Daoy (cell line): ENCODE data around the gene KRTAP12-3. TPM values are rescaled to one million over a fixed set of nuclear protein-coding genes. Genes with fewer than 3 reads are reported as not detected.
"Not testable (repeated sequence)": the region's sequence is repeated elsewhere in the genome, so short reads cannot be mapped to it uniquely, and the experiment has no call there.

Source experiments
- DNase-seq: peaks from one replicate; pipeline ENCODE4 v3.0.0-alpha.2; 2015; ENCODE audit warnings: low read depth
- total RNA-seq: library from RNA; depleted of rRNA; stranded (reverse); fragments of >200 nt; shearing (Covaris generic); gene quantifications from 2 replicates; pipeline ENCODE4 v1.2.3, GENCODE V29; 2014

The KRTAP12-3 gene
- total RNA-seq, 1 experiment from 2014 or later: not detected

DNA sequence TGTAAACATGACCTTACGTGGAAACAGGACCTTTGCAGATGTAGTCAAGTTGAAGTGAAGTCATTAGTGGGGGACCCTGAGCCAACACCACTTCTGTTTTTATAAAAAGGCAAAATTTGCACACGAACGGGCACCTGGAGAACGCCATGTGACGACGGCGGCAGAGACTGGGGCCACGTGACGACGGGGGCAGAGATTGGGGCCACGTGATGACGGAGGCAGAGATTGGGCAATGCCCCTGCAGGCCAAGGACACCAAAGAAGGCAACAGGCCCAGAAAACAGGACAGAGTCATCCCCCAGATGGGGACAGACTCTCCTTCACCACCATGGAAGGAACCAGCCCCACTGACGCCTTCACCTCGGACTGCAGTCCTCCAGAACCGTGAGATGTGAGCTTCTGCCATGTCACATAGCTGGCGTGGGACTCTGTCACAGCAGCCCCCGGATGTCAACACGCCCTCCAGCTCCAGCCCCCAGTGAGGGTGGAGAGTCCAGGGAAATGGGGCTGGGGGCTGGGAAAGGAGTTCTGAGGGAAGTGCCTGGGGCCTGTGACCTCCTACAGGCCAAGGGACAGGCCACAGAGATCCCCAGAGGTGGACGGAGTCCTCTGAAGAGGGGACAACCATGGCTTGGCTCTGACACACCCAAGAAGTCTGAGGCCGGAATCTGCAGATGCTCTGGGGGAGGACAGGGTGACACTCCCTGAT is 7.3 kb upstream of the KRTAP12-3 start:
- DNase-seq: no peak

DNA sequence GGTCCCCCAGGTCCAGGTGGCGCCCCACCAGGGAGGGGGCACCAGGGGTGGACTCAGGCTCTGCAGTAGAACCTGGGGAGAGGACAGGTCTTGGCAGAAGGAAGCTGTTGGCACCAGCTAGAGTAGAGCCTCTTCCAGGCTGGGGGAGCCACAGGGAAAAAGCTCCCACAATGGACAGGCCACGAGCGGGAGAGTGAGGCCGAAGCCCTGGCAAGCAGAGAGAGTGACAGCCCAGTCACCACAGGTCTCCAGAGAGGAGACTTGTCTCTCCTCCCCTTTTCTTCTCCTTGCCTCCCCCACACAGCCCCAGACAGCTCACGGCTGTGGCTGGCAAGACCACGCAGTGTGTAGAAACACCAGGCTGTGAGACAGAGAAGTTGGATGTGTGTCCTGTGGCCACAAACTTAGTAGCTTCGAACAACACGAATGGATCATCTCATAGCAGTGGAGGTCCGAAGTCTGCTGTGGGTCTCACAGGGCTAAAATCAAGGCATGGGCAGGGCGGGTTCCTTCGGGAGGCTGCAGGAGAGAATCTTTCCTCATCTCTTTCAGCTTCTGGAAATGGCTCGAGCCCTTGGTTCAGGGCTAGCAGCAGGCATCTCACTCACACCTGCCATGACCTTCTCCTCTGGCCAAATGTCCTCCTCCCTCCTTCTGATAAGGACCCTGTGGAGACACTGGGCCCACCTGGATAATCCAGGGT is 6.6 kb upstream of the KRTAP12-3 start:
- DNase-seq: no peak

DNA sequence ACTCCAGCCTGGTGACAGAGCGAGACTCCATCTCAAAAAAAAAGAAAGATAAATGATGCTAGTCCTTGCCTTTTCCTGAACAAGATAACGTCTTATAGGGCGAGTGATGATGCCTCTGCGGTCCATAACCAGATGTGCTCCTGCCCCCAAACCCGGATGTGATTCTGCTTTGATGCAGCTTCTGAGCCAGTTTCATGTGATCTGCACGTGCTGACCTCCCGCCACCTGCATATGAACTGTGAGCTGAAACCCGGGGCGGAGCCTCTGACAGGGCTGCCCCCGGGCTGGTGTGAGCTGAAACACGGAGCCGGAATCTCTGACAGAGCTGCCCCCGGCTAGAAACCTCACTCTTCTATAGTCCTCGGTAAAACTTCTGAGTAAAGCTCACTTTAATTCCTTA is 4.6 kb upstream of the KRTAP12-3 start:
- DNase-seq: no peak

DNA sequence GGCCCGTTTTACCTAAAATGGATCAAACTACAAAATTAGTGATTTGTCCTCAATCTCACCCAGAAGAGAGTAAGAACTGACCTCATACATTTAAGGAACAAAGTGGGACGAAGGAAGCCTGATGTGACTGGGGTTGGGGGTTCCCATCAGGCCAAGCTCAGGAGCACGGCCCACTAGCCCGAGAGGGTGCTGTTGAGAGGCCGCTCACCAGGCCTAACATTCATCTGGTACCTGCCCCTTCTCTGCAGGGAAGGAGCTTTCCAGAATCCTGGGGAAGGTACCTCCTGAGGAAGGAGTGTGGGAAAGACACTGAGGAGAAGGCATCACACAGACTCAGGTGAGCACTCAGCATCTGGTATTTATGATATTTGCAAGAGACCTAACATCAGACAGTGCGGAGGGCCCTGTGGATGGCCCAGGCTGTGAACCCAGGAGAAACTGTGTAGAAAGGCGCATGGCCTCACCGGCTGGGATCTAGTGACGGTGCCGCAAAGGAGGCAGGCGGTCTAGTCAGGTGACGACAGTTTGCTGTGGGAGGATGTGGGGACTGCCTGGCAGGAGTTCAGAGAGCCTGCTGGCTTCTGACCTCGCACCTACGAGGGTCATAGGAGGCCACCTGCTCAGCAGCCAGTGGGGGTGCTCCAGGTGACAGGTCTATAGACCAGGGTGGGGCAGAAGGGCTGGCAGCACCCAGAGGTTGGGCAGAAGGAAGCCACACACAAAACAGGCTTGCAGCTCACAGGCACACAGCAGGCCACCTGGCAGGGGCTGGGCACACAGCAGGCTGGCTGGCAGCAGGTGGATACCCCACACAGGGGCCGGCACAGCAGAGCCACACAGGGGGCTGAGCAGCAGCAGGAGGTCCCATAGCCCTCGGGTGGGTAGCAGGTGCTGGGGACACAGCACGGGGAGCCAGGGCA is 3.8 kb upstream of the KRTAP12-3 start:
- DNase-seq: no peak

GRCh38 chr21:44654576-44655175 is 3.1 kb upstream of the KRTAP12-3 start, which contains the start of gene KRTAP12-4:
TSS of gene KRTAP12-4 (minus strand) at chr21:44654659. CDS start at chr21:44654614, 45 bp downstream.
- no peak for DNase-seq

DNA sequence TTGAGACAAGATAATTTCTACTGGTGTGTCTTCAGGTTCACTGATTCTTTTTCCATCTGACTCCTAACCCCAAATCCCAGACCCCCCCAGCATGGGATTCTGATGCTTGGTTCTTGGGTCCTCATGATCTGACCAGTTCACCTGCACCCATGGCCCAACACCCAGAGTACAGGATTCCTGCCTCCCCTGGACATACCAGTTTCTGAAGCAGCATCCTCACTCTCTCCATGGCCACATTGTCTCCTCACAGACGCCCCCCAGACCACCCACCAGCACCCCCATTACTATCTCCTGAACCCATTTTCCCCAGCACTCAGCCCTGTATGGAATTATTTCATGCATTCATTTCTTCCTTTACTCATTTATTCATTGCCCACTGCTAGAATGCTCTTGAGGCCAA is 864 bp upstream of the KRTAP12-3 start:
- DNase-seq: no peak

DNA sequence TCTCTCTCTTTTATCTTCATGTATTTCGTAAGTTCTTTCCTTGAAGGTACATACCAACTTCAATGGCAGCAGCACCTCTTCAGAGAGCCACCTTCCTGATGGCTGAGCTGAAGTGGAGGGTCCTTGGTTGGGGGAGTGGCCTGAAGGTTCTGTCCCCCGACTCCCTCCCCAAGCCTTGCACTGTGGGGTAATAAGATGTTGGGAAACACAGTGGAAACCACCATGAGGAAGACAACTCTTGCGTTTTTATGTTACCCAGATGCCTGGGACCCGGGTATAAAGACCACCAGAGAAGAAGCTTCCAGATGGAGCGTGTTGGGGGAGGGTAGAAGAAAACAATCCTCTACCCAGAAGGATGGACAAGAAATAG is 794 bp downstream of the KRTAP12-3 start:
- no peak for DNase-seq

DNA sequence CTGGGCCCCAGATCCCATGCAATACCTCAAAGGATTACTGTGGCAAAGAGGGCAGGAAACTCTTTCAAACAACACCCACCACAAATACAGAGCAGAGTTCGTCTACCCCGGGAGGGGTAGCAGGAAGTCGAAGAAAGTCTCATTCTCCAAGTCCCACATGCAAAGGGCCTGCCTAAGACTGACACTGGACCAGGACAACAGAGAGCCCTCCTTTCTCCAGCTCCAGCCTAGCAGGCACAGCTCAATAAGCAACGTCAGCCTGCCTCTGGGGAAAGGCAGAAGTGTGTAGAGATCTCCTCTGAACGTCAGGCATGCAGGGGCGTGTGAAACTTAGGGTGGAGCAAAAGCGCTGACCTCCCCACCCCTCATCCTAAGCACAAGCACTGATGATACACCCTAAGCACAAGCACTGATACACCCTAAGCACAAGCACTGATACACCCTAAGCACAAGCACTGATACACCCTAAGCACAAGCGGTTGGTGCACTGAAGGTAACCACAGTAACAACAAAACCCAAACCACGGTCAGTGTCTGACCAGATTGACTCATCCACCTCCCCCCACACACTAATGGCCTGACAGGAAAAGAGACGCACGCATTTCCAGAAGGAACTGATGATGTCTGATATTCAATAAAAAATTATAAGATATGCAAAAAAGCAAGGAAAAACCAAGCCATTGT is 1.3 kb downstream of the KRTAP12-3 start:
- DNase-seq: peak; percentile 65

- DNase-seq: not testable (repeated sequence)
Measured at GRCh38 chr21:44661567-44661966, 3.8 kb downstream of the KRTAP12-3 start.

- no peak for DNase-seq
Measured at GRCh38 chr21:44664691-44665090, 7.0 kb downstream of the KRTAP12-3 start.

GRCh38 chr21:44666401-44667320 is 8.9 kb downstream of the KRTAP12-3 start, which contains the start of gene KRTAP12-2:
TSS of gene KRTAP12-2 (minus strand) at chr21:44666927. CDS start at chr21:44666886, 41 bp downstream.
- DNase-seq: no peak

DNA sequence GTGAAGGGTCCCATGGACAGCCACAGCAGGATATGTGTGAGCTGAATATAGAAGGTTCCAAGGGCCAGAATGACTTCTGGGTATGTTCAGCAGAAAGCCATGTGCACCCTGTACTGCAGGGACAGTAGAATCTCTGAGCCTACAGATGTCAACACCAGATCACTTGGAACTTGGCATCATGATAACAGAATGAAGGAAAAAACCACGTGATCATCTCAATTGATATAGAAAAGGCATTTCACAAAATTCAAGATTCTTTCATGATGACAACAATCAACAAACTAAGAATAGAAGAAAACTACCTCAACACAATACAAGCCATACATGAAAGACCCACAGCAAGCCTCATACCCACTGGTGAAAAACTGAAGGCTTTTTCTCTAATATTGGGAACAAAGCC is 9.9 kb downstream of the KRTAP12-3 start:
- DNase-seq: no peak

DNA sequence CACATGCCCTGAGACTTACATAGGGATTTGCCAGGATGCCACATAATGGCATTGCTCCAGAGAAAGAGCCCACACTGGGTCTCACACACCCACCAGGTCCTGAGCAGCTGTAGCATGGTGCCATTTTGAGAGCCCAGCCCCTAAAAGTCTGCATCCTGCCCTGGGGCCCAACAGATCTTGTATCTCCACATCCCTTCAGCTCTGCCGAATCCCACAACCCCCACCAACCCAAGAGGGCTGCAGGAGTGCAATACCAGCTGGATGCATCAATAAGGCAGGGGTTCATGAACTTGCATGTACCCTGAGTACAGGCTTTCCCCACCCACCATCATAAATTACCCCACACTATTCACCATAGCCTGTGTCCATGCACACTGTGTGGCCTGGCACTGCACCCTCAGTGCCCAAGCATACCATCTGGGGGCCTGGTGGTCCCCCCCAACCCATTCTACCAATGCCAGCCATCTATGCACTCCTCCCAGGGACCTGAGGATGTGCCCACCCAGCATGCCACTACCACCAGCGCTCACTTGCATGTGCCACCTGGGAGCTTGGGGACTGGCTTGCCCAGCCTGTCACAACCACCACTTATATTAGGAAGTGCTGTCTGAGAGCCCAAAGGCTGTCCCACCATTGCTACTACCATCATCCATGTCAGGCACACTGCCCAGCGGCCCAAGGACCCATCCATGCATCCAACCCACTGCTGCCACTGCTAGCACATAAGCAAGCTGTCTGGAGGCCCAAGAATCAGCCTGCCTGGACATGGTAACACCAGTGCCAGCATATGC is 13.1 kb downstream of the KRTAP12-3 start:
- no peak for DNase-seq

GRCh38 chr21:44671911-44672310 is 14.2 kb downstream of the KRTAP12-3 start:
- DNase-seq: no peak

DNA sequence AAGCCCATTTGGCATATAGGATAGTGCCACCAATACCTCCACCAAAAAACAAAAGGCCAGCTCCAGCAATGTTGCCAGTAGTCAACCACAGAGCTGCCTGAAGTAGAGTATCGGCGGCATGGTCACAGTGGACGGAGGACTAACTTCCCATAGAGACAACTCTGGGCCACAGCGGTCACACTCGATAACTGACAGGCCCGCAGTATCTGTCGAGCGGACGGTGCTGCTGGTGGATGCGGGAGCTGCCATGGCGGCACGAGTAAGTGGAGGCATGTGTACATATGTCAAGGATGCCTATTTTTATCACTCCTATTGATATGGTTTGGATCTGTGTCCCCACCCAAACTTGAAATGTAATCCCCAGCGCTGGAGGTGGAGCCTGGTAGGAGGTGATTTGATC is 20.1 kb downstream of the KRTAP12-3 start:
- no peak for DNase-seq

- DNase-seq: no peak
Measured at GRCh38 chr21:44681152-44681551, 23.4 kb downstream of the KRTAP12-3 start.

GRCh38 chr21:44681861-44682579 is 24.3 kb downstream of the KRTAP12-3 start, which contains the start of gene KRTAP12-1:
TSS of gene KRTAP12-1 (minus strand) at chr21:44682163. CDS start at chr21:44682123, 40 bp downstream.
- DNase-seq: no peak

DNA sequence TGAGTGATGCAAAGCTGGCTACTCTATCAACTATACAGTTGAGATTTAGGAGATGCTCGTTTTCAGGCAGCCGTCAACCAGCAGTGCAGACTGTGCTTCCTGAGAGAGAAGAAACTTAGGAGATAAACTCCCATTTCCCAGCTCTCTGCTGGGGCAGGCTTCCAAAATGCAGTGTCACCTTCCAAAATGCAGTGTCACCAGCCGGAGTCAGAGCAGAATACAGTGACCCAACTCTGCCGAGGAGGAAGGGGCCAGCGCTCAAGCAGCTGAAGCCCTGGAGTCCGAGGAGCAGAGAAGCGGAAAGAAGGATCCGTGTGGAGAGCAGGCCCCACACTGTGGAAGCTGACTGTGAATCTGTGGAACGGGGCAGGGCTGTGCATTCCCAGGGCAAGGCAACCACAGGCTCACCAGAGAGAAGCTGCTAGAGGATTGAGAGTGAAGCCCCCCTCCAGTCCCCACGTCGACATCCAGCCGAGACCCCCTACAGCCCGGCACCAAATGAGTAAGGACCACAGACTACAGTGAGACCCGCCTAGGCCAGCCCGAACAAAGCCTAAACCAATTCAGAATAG is 24.9 kb downstream of the KRTAP12-3 start:
- DNase-seq: no peak
